ENCODE results near the gene CRYM.
A peak's percentile ranks its signal among the peaks of the same experiment; 100 is the strongest.
"Not testable (repeated sequence)": the region's sequence is repeated elsewhere in the genome, so short reads cannot be mapped to it uniquely, and the experiment has no call there.

The CRYM gene

DNA sequence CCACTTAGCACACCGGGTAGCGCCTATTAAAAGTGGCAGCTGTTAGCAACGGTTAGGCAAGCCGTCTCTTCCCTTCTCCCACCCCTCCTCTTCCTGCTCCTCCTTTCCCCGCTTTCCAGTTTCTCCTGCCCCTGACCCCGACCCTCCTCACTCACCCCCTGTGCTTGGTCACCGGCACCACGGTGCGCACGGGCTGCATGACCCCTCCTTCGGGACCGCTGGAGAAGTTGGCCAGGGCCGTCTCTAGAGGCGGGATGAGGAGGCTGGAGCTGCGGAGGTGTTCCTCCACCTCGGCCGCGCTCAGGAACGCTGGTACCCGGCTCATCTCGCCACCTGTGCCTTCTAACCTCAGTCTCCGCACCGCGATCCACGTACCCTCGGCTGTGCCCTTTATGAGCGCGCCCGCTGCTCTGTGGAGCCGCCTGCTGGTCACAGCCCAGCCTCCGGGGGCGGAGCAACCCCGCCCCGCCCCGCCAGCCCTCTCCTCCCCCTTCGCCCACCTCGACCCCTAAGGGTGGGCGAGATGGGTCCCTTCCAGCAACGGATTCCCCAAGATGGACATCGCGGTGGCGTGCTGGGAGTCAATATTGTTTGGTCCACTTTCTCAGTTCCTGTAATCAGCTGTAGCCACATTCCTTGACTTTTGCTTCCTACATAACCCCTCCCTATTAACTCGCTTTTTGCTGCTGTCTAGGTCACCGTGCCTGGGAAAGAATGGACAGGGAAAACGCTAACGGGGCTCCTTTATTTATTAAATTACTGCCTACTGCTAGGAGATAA is at the start of gene CRYM:
Gene CRYM (minus strand): TSS at position 364 of the 780 bp plus-strand sequence. CDS start 39 bp downstream, at position 325.
- Histone ChIP-seq H3K36me3 (ENCODE audit: control insufficient read depth, insufficient read depth, low read length) (no peaks in the 10 kb centered on the region), H3K27ac (ENCODE audit: low read depth, low read length) (no peak within 1 kb of the TSS), H3K4me3 (ENCODE audit: low read length) (peak within 1 kb of the TSS; percentile 81), H3K27me3 (ENCODE audit: control insufficient read depth, insufficient read depth, low read length) (no peaks in the 10 kb centered on the region), H3K4me1 (ENCODE audit: control insufficient read depth, insufficient read depth, low read length) (no peaks in the 10 kb centered on the region), H3K9ac (ENCODE audit: low read length) (no peak within 1 kb of the TSS)

- Histone ChIP-seq H3K4me1 (ENCODE audit: control insufficient read depth, insufficient read depth, low read length) (no peaks in the 10 kb centered on the region), H3K27ac (ENCODE audit: low read depth, low read length) (no peak overlapping the region), H3K27me3 (ENCODE audit: control insufficient read depth, insufficient read depth, low read length) (no peaks in the 10 kb centered on the region), H3K9ac (ENCODE audit: low read length) (no peak overlapping the region), H3K36me3 (ENCODE audit: control insufficient read depth, insufficient read depth, low read length) (no peaks in the 10 kb centered on the region), H3K4me3 (ENCODE audit: low read length) (no peak overlapping the region)
Measured at GRCh38 chr16:21327046-21327445, 49.0 kb upstream of the CRYM start.

GRCh38 chr16:21326459-21326858 is 48.4 kb upstream of the CRYM start:
- no peaks in the 10 kb centered on the region for H3K4me1 ChIP-seq (ENCODE audit: control insufficient read depth, insufficient read depth, low read length)
- no peak overlapping the region for H3K27ac ChIP-seq (ENCODE audit: low read depth, low read length)
- H3K27me3 ChIP-seq (ENCODE audit: control insufficient read depth, insufficient read depth, low read length): no peaks in the 10 kb centered on the region
- H3K4me3 ChIP-seq (ENCODE audit: low read length): no peak overlapping the region
- H3K9ac ChIP-seq (ENCODE audit: low read length): no peak overlapping the region
- H3K36me3 ChIP-seq (ENCODE audit: control insufficient read depth, insufficient read depth, low read length): no peaks in the 10 kb centered on the region

DNA sequence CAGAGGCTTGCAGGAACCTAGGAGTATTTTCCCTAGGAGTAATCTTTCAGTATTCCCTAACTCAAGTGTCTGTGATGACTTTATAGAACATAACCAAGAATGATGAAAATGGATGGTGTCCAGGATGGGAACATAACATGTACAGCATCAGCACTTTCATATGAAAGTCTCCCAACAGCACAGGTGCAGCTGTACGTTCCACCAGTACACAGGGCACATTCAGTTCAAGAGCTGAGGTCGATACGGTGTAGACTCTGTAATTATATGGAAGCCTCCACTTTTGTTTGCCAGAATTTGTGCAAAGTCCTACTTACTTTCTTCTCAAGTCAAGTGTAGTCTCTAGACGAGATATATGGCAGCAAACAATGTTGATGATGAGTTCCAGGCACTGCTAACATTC is 46.2 kb upstream of the CRYM start:
- H3K27ac ChIP-seq (ENCODE audit: low read depth, low read length): no peak overlapping the region
- H3K9ac ChIP-seq (ENCODE audit: low read length): no peak overlapping the region
- H3K27me3 ChIP-seq (ENCODE audit: control insufficient read depth, insufficient read depth, low read length): no peaks in the 10 kb centered on the region
- no peaks in the 10 kb centered on the region for H3K4me1 ChIP-seq (ENCODE audit: control insufficient read depth, insufficient read depth, low read length)
- H3K36me3 ChIP-seq (ENCODE audit: control insufficient read depth, insufficient read depth, low read length): no peaks in the 10 kb centered on the region
- no peak overlapping the region for H3K4me3 ChIP-seq (ENCODE audit: low read length)

DNA sequence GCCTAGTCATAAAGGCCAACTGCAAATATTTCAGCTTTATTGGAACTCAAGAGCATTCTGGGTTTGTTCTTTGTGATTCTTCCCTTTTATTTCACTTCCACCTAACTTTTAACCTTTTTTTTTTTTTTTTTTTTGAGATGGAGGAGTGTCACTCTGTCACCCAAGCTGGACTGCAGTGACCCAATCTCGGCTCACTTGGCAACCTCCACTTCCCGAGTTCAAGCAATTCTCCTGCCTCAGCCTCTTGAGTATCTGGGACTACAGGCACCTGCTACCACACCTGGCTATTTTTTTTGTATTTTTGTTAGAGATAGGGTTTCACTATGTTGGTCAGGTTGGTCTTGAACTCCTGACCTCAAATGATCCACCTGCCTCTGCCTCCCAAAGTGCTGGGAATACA is 44.2 kb upstream of the CRYM start:
- H3K27me3 ChIP-seq (ENCODE audit: control insufficient read depth, insufficient read depth, low read length); H3K36me3 ChIP-seq (ENCODE audit: control insufficient read depth, insufficient read depth, low read length); H3K27ac ChIP-seq (ENCODE audit: low read depth, low read length); H3K4me3 ChIP-seq (ENCODE audit: low read length); H3K9ac ChIP-seq (ENCODE audit: low read length); H3K4me1 ChIP-seq (ENCODE audit: control insufficient read depth, insufficient read depth, low read length): not testable (repeated sequence)

GRCh38 chr16:21321736-21322135 is 43.6 kb upstream of the CRYM start:
- no peak overlapping the region for H3K9ac ChIP-seq (ENCODE audit: low read length)
- H3K27me3 ChIP-seq (ENCODE audit: control insufficient read depth, insufficient read depth, low read length): no peaks in the 10 kb centered on the region
- H3K4me1 ChIP-seq (ENCODE audit: control insufficient read depth, insufficient read depth, low read length): no peaks in the 10 kb centered on the region
- no peak overlapping the region for H3K27ac ChIP-seq (ENCODE audit: low read depth, low read length)
- H3K36me3 ChIP-seq (ENCODE audit: control insufficient read depth, insufficient read depth, low read length): no peaks in the 10 kb centered on the region
- H3K4me3 ChIP-seq (ENCODE audit: low read length): no peak overlapping the region

DNA sequence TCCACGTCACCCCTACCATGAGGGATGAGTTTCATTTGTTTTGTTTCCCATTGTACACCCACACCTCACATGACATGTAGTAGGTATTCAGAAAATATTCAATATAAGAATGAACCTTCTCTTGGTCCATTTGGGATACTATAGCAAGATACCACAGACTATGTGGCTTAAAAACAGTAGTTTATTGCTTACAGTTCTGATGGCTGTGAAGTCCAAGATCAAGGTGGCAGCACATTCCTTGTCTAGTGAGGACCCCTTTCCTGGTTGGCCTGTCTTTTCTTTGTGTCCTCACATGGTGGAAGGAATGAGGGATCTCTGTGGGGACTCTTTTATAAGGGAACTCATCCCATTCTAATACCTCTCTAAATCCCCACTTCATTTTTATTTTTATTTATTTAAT is 36.2 kb upstream of the CRYM start:
- Histone ChIP-seq H3K9ac (ENCODE audit: low read length) (no peak overlapping the region), H3K4me1 (ENCODE audit: control insufficient read depth, insufficient read depth, low read length) (no peaks in the 10 kb centered on the region), H3K27me3 (ENCODE audit: control insufficient read depth, insufficient read depth, low read length) (no peaks in the 10 kb centered on the region)

DNA sequence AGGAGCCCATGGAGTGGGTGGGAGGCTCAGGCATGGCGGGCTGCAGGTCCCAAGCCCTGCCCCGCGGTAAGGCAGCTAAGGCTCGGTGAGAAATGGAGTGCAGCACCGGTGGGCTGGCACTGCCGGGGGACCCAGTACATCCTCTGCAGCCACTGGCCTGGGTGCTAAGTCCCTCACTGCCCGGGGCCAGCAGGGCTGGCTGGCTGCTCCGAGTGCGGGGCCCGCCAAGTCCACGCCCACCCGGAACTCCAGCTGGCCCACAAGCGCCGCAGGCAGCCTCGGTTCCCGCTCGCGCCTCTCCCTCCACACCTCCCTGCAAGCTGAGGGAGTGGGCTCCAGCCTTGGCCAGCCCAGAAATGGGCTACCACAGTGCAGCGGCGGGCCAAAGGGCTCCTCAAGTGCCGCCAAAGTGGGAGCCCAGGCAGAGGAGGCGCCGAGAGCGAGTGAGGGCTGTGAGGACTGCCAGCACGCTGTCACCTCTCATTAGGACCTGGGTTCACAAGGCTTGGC is 34.8 kb upstream of the CRYM start:
- not testable (repeated sequence) for H3K27me3 ChIP-seq (ENCODE audit: control insufficient read depth, insufficient read depth, low read length); H3K27ac ChIP-seq (ENCODE audit: low read depth, low read length); H3K9ac ChIP-seq (ENCODE audit: low read length); H3K36me3 ChIP-seq (ENCODE audit: control insufficient read depth, insufficient read depth, low read length); H3K4me3 ChIP-seq (ENCODE audit: low read length); H3K4me1 ChIP-seq (ENCODE audit: control insufficient read depth, insufficient read depth, low read length)

More for the DNA sequence above, 36.2 kb upstream of the CRYM start:
- no peak overlapping the region for H3K4me3 ChIP-seq (ENCODE audit: low read length)
- no peak overlapping the region for H3K27ac ChIP-seq (ENCODE audit: low read depth, low read length)
- no peaks in the 10 kb centered on the region for H3K36me3 ChIP-seq (ENCODE audit: control insufficient read depth, insufficient read depth, low read length)

- not testable (repeated sequence) for H3K4me1 ChIP-seq (ENCODE audit: control insufficient read depth, insufficient read depth, low read length); H3K9ac ChIP-seq (ENCODE audit: low read length); H3K36me3 ChIP-seq (ENCODE audit: control insufficient read depth, insufficient read depth, low read length); H3K27ac ChIP-seq (ENCODE audit: low read depth, low read length); H3K27me3 ChIP-seq (ENCODE audit: control insufficient read depth, insufficient read depth, low read length); H3K4me3 ChIP-seq (ENCODE audit: low read length)
Measured at GRCh38 chr16:21312046-21312445, 34.0 kb upstream of the CRYM start.

DNA sequence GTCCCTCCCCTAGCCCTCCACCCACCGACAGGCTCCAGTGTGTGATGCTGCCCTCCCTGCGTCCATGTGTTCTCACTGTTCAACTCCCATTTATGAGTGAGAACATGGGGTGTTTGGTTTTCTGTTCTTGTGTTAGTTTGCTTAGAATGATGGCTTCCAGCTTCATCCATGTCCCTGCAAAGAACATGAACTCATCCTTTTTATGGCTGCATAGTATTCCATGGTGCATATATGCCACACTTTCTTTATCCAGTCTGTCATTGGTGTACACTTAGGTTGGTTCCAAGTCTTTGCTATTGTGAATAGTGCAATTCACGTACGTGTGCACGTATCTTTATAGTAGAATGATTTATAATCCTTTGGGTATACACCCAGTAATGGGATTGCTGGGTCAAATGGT is 28.6 kb upstream of the CRYM start:
- H3K36me3 ChIP-seq (ENCODE audit: control insufficient read depth, insufficient read depth, low read length); H3K4me3 ChIP-seq (ENCODE audit: low read length); H3K9ac ChIP-seq (ENCODE audit: low read length); H3K27ac ChIP-seq (ENCODE audit: low read depth, low read length); H3K4me1 ChIP-seq (ENCODE audit: control insufficient read depth, insufficient read depth, low read length); H3K27me3 ChIP-seq (ENCODE audit: control insufficient read depth, insufficient read depth, low read length): not testable (repeated sequence)

GRCh38 chr16:21302898-21303528 is 24.9 kb upstream of the CRYM start:
- H3K27ac ChIP-seq (ENCODE audit: low read depth, low read length): no peak overlapping the region
- peaks cover 2% of the 10 kb centered on the region for H3K4me1 ChIP-seq (ENCODE audit: control insufficient read depth, insufficient read depth, low read length)
- no peaks in the 10 kb centered on the region for H3K27me3 ChIP-seq (ENCODE audit: control insufficient read depth, insufficient read depth, low read length)
- H3K4me3 ChIP-seq (ENCODE audit: low read length): no peak overlapping the region
- no peaks in the 10 kb centered on the region for H3K36me3 ChIP-seq (ENCODE audit: control insufficient read depth, insufficient read depth, low read length)
- H3K9ac ChIP-seq (ENCODE audit: low read length): no peak overlapping the region

DNA sequence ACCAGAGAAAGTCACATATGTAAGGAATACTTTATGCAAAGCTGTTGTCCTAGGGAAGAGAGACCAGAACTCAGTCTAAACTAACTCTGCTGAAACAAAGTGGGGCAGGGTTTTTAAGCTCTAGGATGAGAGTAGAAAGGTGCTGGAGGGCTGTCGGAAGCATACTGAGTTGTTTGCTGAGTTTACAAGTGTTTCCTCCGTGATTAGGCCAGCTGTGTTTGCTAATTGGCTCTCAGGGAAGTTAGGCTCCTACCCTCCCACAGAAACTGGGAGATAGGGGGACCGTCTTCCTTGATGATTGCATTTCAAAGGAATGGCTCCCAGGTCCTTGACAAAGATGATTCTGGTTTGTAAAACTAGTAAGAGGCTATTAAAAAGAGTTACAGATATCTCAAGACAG is 24.4 kb upstream of the CRYM start:
- Histone ChIP-seq H3K9ac (ENCODE audit: low read length) (no peak overlapping the region), H3K4me3 (ENCODE audit: low read length) (no peak overlapping the region), H3K27me3 (ENCODE audit: control insufficient read depth, insufficient read depth, low read length) (no peaks in the 10 kb centered on the region), H3K4me1 (ENCODE audit: control insufficient read depth, insufficient read depth, low read length) (peaks cover 2% of the 10 kb centered on the region), H3K36me3 (ENCODE audit: control insufficient read depth, insufficient read depth, low read length) (no peaks in the 10 kb centered on the region), H3K27ac (ENCODE audit: low read depth, low read length) (no peak overlapping the region)

- no peaks in the 10 kb centered on the region for H3K36me3 ChIP-seq (ENCODE audit: control insufficient read depth, insufficient read depth, low read length)
- no peaks in the 10 kb centered on the region for H3K27me3 ChIP-seq (ENCODE audit: control insufficient read depth, insufficient read depth, low read length)
- H3K4me1 ChIP-seq (ENCODE audit: control insufficient read depth, insufficient read depth, low read length): peaks cover 2% of the 10 kb centered on the region
- peak overlapping the region; percentile 58 for H3K27ac ChIP-seq (ENCODE audit: low read depth, low read length)
- H3K4me3 ChIP-seq (ENCODE audit: low read length): peak overlapping the region; percentile 92
- H3K9ac ChIP-seq (ENCODE audit: low read length): no peak overlapping the region
Measured at GRCh38 chr16:21301895-21302291, 23.8 kb upstream of the CRYM start.
